Inferior parietal cortex (tissue), 1 donor: ENCODE data around the gene CARD9.
"Not testable (repeated sequence)": the region's sequence is repeated elsewhere in the genome, so short reads cannot be mapped to it uniquely, and the experiment has no call there.

ENCODE experiments used
- DNase-seq: peaks from one replicate; pipeline ENCODE4 v3.0.0-alpha.2; 2016; ENCODE audit errors: extremely low spot score

CARD9 gene

DNA sequence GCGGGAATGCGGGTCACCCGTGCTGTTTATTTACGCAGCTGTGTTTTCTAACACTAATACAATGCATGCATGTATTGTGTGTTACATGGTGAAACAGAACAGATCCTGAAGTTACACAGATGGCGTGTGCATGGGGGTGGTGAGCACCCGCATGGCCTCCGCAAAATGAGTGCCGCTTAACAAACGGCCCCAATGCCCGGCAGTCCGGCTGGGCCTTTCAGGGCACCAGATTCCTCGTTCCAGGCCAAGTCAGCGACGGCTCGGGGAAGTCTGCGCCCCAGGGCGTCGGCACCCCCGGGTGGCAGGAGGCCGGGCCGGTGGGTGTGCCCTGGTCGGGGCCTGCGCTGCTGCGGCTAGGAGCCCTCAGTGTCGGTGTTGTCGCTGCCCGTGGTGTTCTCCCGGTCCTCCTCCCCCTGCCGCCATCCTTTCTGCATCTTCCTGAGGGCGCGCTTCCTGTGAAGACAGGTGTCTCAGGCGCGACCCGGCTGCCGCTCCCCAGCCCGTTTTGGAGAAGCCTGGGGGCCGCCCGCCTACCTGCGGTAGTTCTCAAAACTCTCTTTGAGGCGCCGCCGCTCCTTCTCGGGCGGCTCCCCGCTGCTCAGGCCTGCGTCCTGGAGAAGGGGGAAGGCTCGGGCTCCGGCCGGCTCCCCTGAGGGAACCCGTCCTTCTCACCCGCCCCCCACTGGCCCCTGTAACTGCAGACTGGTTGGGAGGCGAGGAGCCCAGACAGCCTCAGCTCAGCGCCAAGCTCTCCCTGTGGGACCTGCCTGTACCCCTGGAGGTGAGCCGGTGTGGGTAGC is 9.3 kb downstream of the CARD9 start:
- no peak for DNase-seq

DNA sequence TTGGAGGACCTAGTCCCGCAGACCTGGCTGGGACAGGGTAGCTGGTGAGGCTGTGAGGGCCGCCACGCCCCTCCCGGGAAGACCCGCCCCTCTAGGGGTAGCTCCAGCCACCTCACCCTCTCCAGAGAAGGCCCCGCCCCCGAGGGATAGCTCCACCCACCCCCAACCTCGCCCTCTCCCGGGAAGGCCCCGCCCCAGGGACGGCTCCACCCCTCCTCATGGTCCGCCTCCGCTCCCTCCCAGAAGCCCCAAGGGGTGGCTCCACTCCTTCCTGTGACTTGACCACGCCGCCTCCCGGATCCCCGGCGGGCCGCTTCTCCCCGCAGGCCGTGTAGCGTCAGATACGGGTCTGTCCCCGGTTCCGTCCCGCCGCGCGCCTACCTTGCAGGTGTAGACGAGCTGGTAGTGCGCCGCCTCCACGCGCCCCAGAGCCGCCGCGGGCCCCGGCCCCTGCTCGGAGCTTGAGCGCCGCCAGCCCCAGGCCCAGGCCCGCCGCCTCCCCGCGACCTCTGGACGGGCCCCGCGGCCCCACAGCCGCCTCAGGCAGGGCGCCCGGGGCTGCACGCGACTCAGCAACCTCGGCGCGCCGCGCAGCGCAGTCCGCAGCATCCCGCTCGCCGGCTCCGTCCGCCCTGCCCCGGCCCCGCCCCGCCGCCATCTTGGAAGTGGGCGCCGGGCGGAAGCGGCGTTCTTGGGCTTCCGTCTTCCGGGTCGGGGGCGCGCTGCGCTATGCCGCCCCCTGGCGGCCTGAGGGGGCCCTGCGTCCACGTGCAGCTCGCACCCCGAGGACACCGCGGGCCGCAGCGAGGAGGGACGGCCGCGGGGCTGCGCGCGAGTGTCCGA is 10.1 kb downstream of the CARD9 start, which contains the start of gene DNLZ:
TSS of gene DNLZ (minus strand) at position 639 of the 843 bp plus-strand sequence. CDS start at position 609, 30 bp downstream.
- peak; percentile 85 for DNase-seq

DNA sequence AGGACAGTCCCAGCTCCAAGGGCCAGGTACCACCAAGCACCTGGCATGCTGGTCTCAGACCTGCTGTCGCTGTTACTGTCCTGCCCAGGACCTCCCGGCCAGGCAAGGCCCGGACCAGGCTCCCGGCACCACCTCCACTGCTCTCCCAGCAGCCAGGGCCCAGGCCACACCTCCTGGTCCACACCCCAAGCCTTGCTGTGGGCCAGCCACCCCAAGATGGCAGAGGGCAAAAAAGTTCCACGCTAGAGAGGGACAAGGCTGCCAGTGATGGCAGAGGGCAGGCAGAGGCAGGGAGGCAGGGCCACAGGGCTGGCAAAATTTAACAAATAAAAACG is 11.1 kb downstream of the CARD9 start:
- DNase-seq, result no peak

DNA sequence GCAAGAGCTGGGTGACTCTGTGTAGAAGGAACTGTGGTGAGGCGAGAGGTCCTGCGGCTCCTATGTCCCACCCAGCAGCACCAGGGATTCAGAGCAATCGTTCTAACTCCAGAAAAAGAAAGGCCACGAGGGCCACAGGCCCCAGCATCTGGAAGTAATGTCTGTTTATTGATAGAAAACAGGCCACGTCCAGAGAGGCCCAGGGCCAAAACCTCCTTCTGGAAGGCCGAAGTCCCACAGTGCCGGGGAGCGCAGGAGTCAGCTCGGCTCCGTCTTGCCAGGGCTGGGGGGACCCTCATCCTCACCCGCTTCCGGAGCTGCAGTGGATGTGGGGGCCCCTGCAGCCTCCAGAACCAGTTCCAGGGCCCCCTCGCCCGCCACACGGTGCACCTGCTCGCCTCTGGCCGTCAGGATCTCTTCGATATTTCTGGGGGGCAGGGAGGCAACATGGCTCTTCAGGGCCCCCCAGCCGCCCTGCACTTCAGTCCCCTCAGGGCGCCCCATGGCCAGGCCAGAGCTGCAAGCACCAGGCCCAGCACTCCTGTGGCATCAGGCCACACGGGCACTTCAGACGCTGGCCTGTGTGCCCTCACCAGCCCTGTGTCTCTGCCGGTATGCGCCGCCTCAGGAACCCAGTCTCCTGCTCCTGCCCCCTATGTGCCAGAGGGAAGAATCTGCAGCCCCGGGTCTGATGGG is 11.6 kb downstream of the CARD9 start:
- DNase-seq, result no peak

DNA sequence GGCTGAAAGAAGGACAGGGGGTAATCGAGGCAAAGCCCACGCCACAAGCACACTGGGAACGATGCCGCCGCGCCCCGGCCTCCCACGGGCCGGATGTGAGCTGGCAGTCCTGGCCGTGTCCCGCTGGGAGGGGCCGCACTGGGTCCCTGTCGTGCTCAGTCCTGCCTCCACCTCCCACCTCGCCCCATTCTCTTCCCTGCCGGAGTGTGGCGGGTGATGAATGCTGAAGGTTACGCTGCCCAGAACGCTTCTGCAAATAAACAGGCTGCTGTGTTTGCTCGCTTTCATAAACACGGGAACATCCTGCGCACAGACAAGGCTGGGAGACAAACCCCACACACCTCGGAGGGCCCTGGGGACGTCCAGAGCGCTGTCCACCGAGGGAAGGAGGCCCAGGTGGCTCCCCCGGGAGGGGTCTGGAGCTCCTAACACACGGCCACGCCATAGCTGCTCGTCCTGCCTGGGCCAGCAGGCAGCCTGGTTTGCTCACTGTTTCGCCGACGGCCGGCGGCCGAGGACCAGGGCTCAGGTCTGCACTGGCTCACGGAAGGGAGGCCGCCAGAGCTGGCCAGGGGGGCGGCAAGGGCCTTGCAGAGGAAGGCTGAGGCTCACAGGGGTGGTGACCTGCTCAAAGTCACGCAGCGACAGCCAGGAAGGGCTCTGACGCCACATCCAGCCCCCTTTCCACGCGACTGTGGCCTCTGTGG is 12.3 kb downstream of the CARD9 start:
- DNase-seq, result no peak

DNA sequence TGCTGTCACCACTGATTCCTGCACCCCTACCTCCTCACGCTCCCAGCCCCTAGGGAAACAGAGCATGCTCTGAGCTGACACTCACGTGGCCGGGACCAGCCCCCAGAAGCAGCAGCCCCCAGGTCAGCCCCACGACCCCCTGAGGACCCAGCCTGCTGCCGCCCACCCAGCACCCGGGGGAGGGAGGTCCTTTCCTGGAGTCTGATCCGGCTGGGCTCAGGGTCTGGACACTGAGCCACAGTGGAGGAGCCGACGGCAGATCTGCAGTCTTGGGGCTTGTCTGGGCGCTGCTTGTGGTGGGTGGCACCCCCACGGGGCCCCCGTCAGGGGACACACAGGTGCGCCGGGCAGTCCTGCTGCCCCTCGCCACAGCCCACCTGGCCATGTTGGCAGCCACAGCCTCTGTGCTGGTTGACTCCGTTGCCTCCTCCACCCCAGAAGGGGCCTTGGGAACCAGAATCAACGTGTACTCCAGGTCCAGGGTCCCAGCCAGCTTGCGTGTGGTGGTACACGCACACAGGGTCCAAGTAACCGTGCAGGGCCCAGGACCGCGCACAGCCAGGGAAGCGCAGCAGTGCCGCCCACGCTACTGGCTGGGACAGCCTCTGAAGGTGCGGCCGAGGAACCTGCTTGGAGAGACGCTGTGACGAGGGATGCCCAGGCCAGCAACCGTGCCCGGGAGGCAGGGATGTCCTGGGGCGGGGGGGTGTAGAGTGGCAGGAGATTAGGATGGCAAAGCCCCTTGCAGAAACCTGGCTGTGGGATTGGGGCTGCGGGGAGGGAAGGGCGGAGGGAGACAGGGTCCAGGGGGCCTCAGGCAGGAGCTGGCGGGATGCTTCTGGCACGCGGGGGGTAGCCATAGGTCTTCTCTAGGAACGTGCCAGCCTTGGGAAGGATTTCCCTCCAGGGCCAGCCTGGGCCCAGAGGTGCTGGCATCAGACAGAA is 13.4 kb downstream of the CARD9 start:
- no peak for DNase-seq

DNA sequence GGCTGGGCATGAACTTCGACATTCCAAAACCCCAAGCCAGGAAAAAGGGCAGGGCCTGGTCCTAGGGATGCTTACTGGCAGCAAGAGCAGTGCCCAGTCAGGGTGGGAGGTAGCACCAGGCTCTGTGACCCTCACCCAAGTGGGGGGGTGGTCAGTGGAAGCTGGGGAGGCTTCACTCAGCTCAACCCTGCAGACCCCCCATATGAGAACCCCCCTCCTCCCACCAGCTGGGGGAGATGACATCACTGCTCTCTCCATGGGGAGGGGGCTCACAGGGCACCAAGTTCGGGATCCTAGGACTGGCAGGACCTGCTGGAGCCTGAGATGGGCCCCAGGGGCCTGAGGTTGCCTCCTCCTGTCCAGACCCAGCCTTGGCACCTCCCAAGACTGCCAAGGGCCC is 14.6 kb downstream of the CARD9 start:
- DNase-seq, result no peak

DNA sequence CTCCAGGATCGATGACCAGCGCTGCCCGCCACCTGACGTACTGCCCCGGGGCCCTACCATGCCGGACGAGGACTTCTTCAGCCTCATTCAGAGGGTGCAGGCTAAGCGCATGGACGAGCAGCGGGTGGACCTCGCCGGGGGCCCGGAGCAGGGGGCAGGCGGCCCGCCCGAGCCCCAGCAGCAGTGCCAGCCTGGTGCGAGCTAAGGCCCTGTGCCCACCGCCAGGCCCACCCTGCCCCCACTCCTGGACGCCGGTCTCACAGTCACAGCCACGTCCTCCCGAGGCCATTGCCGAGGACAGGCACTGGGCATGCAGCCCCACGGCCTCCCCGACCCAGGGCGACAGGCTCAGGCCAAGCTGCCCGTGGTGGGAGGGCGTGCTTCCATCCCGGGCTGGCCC is 15.5 kb downstream of the CARD9 start:
- DNase-seq, result no peak

DNA sequence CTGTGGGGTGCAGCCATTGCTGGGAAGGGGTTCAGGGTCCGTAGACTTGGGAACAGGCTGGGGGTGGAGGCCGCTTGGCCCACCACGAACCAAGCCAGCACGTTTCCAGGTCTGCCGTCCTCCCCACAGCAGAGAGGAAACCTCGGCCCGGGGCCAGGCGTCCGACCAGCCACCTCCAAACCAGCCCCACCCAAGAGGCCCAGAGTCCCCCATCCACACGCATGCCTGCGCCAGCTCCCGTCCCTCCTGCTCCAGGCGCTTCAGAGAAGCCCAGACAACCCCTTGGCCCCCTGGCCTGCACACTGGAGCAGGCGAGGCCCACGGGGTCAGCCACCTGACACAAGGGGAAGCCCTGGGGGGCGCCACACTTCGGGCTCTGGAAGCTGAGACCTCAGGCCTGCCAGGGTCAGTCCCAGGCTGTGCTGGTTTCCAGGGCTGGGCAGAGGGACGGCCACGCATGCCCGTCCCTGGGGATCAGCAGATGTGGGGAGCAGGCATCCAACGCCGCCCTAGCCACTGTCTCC is 16.2 kb downstream of the CARD9 start:
- DNase-seq, result no peak

DNA sequence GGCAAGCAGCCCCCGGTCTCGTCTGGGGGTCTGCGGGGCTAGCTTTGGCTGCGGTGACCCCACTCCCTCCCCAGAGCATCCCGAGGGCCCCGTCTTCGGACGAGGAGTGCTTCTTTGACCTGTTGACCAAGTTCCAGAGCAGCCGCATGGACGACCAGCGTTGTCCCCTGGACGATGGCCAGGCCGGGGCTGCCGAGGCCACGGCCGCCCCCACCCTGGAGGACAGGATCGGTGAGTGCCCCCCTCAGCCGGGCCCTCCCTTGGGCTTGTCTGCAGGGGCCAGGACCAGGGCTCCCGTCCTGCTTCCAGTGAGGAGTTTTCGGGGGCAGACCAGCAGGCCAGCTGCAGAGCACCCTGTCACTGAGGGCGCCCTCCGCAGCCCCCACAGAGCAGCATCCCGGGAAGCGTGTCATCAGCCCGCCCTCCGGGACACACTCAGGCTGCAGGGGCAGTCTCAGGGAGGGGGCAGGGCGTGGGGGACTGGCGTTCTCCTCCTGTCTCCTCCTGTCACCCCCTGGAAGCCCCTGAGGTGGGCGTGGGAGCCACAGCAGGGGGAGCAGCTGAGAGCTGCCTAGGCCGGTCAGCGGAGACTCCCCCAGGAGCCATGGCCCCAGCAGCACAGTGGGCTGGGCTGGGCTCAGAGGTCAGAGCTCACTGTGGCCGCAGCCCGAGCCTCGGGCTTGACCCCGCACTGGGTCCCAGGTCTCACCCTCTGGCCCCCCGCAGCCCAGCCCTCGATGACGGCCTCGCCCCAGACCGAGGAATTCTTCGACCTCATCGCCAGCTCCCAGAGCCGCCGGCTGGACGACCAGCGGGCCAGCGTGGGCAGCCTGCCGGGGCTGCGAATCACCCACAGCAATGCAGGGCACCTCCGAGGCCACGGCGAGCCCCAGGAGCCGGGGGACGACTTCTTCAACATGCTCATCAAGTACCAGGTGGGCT is 17.6 kb downstream of the CARD9 start:
- DNase-seq, result no peak

DNA sequence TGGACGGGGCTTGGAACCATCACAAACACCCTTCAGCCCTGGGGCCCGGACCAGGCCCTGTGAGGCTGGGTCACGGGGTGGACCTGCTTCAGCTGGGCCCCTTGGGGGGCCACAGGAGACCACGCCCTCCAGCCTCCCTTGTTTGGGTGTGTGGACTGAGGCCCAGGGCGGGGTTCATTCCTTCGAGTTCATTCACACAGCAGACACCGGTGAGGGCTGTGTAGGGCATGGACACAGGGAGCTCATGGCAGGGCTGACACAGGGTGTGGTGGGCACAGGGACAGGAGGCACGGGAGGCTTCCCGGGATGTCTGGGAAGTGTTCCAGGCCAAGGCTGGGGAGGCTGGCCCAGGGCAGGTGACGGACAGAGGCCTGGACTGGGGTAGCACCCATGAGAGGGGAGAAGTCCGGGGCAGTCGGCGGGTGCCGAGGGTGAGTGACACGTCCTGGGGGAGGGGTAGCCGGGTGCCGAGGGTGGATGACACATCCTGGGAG is 18.8 kb downstream of the CARD9 start:
- DNase-seq, result no peak

DNA sequence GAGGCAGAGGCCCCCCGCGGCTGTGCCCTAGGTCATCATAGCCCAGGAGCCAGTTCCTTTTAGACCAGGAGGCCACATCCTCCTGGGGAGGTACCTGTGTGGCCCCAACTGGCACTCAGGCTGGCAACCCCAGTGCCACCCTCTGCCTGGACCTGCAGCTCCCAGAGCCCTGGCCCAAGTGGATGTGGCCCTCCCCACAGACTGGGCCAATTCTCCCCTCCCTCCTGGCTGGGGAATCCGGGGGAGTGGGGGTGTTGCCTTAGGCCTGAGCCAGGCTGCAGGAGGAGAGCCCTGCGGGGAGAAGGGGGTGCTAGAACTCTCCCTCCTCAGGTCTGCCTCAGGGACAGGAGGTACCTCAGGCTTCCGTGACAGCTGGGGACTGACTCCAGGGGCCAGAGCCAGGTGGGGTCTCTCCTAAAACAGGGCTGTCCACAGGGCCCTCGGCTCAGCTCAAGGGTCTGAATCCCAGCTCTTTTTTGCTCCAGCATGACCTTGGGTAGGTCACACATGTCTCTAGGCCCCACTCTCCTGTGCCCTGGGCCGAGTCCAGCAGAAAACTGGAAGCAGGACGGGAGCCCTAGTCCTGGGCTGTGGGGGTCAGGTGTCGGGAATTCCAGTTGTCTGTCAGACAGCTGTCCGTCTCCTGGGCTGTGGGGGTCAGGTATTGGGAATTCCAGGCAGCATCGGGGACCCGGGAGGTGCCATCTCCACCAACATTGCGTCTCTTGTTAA is 19.5 kb downstream of the CARD9 start:
- no peak for DNase-seq

DNA sequence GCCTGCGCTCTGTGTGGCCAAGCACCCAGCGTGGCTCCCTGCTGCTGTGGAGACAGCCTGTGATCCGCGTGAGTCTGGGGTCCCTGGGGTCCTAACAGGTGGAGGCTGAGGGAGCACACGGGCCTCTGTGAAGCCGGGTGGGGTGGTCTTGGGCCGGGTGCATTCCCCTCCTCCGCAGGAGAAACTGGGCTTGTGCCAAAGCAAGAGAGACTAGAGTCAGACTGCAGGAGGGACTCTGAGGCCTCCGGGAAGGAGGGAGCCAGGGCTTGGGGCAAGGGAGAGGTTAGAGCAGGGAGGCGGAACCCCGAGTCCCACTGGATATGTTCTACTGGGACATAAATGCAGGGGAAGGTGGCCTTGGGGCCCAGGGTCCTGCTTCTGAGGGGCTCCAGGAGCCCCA is 20.4 kb downstream of the CARD9 start:
- no peak for DNase-seq

DNA sequence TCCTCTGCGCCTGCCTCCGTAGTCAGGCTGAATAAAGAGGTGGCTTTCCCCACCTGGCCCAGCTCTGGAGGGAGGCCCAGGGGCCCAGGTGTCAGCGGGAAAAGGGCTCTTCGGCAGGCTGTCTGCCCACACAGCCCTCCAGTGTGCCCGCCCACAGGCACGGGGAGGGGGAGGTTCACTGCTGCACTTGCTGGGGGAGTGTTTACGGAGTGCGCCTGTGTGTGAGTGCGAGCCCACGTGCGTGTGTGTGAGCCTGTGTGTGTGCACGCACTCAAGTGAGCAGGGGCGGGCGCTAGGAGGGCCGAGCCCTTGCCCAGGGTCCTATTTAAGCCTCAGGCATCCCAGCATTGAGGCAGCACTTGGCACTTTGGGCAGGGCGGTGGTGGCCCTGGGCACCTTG is 20.8 kb downstream of the CARD9 start:
- DNase-seq, result no peak

DNA sequence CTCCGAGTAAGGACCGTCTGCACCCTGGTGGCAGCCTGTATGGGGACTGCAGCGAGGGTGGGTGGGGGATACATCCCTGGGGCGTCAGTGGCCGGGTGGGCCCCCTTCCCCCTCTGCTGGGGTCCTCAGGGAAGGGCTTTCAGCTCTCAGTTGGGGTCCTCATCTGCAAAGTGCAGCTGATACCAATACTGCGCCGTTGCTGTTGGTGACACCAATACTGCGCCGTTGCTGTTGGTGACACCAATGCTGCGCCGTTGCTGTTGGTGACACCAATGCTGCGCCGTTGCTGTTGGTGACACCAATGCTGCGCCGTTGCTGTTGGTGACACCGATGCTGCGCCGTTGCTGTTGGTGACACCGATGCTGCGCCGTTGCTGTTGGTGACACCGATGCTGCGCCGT is 21.6 kb downstream of the CARD9 start:
- DNase-seq, result not testable (repeated sequence)

DNA sequence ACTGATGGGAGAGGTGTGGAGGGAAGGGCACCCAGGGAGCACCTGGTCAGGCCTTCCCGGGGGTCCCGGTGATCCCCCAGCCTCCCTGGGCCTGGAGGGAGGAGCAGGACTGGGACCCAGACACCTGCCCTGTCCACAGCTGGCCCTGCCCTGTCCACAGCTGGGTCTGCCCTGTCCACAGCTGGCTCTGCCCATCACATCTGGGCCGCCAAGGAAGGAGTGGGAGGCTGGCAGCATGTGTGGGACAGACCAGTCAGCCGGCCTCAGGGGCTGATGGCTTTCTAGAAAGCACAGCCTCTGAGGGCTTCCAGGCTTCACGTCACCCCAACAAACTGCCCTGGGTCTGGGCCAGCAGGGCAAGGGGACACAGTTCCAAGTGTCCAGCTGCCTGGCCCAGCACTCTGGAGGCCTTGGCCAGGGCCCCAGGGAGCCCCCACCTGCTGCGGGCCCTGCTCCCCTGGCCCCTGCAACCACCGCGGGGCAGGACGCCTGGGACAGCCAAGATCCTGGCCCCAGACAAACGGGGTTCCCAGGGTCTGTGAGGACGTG is 22.1 kb downstream of the CARD9 start:
- DNase-seq, result no peak

DNA sequence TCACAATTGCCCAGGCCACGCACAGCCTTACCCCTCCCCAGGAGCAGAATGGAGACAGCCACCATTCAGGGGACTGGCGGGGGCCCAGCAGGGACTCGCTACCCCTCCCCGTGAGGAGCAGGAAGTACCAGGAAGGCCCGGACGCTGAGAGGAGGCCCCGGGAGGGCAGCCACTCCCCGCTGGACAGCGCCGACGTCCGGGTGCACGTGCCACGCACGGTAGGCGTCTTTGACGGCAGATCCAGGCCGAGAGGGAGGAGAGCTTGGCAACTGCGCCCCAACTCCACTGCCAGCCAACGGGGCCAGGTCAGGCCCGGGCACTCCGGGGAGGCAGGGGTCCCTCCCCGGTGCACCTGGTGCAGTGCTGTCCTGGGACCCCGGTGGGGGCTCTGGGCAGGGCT is 23.9 kb downstream of the CARD9 start:
- no peak for DNase-seq

DNA sequence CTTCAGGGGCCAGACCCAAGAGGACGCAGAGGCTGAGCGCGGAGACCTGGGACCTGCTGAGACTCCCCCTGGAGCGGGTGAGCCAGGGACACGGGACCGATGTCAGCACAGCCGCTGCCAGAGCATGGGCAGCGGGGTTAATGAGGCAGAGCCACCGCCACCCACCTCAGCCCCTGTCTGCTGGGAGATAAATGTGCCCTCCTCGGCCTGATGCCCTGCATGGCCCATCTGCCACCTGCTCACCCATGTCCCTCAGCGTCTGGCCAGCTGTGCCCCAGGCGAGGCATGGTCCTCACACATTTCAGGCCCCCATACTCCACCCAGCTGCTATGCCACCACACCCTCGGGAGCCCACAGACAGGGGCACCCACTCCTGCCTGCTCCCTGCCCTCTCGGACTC is 24.8 kb downstream of the CARD9 start:
- no peak for DNase-seq
